Pancreas (tissue), 10 donors: ENCODE data around the gene SAYSD1. TPM values are rescaled to one million over a fixed set of nuclear protein-coding genes. Genes with fewer than 3 reads are reported as not detected.

Source experiments
- ATAC-seq, 4 donors: fragments of 200-7000 bp; cut with Tn5 transposase; one replicate each; pipeline versions ENCODE4 v1.8.0 to v1.9.1; 2020; ENCODE audit warnings: mild to moderate bottlenecking in 4 of 4, moderate library complexity in 4 of 4
- DNase-seq, 6 donors: peaks; one replicate each; pipeline ENCODE4 v3.0.0-alpha.2; 2020
- FAIRE-seq: peaks from 2 replicates; lab custom pipeline; 2012; peaks lifted over from hg19 to GRCh38; lab: Jason Lieb, UNC
- H3K27ac ChIP-seq, 4 donors: fragments of 200-600 bp; sonication (generic); 1 replicate in 3 of 4; 2 replicates in 1 of 4; pipeline versions ENCODE4 v1.5.0 to v1.8.0; 2020
- H3K27me3 ChIP-seq, 4 donors: fragments of 200-600 bp; one replicate each; pipeline ENCODE4 v1.8.0; 2021
- H3K36me3 ChIP-seq, 3 donors: fragments of 200-600 bp; sonication (generic) in 1 of 3; one replicate each; pipeline versions ENCODE4 v1.5.0 to v1.8.0; 2020 to 2021
- H3K4me1 ChIP-seq, 3 donors: fragments of 200-600 bp; one replicate each; pipeline ENCODE4 v1.8.0; 2021
- H3K4me3 ChIP-seq, 4 donors: fragments of 200-600 bp; sonication (generic) in 2 of 4; one replicate each; pipeline versions ENCODE4 v1.5.0 to v1.8.0; 2020 to 2021
- H3K9me3 ChIP-seq, 4 donors: fragments of 200-600 bp; one replicate each; pipeline ENCODE4 v1.8.0; 2021
- WGBS, 2 donors: extraction: QIAGEN DNeasy Blood & Tissue Kit; methylation state at CpG; one replicate each; pipeline ENCODE4 v1.1.7; 2013; 5-methylcytosine and 5-hydroxymethylcytosine counted together
- intact Hi-C, 3 donors: fragments of 100-400 bp; cut with DNase I; formaldehyde crosslinking; loops; one replicate each; pipeline versions ENCODE4 v1.11.1 to v1.14.2; 2022
- polyA plus RNA-seq, 2 donors: library from polyadenylated mRNA; stranded (reverse); fragments of 200-250 nt; gene quantifications; one replicate each; pipeline ENCODE4 v1.2.3, GENCODE V29; 2013
- total RNA-seq, 6 donors: library from RNA; stranded (reverse); fragmentation: NEBNext Ultra II Directional in 4 of 6; extraction: Animal tissue kit (Norgen Biotek cat#: 25700) in 4 of 6; gene quantifications; one replicate each; pipeline versions ENCODE4 v1.2.1 to v1.2.4, GENCODE V29; 2021 to 2023
- TF ChIP-seq, protein P1 (sequence below), 4 donors: fragments of 200-600 bp; sonication (generic) in 3 of 4; IDR thresholded peaks; one replicate each; pipeline versions ENCODE4 v1.5.0 to v1.8.0; 2021; ENCODE audit warnings: antibody characterized with exemption in 4 of 4
- donor health status: healthy with polysubstance abuse.
- donor health status: DM: no; HTN: no; CAD: no; lungs with moderate emphysema.
- donor health status: DM: no; HTN: no; CAD: no.
- donor health status: control.
- donor health status: control.
- donor health status: Bipolar disorder and iron deficiency.
- donor health status: DM: yes; HTN: yes; CAD: no.
- donor health status: DM: no; HTN: no; CAD: no.
- donor health status: DM: no; HTN: no; CAD: no.
- donor health status: DM: yes; HTN: yes; CAD: no.

SAYSD1 gene
- total and polyA plus RNA-seq, 8 donors = 5.8 to 12.4 (median 8.7) TPM

DNA sequence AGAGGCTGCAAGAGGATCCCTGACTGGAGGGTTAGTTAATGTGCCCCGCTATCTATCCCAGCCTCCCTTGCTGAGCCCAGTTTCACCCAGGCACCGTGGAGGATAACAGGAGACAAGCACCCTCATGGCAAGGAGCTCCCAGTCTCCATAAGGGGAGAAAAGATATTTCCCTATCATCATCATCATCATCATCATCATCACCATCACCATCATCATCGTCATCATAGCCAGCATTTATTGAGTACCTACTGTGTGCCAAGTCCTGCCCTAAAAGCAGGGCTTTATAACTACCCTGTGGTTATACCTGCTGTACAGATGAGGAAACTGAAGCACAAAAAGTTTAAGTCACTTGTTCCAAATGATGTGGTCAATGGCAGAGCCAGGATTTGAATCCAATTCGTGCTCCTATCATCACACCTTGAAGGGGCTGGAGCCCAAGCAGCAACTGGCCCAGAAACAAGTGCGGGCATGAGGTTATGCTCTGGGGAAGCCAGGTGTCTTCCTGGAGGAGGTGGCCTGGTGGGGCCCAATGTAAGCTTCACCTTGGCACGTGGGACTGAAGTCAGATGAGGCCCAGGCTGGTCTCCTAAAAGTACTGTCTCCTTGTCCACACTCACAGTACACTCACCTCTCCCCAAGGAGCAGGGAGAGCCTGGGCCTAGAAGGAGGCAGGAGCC is 56.4 kb downstream of the SAYSD1 start:
- no peak overlapping the region for H3K27ac ChIP-seq
- peaks cover 0 to 6% (median under 1%) of the 10 kb centered on the region in 3 donors for H3K4me1 ChIP-seq
- DNase-seq (no peak), ATAC-seq (no peak), FAIRE-seq (no peak)
- H3K36me3 ChIP-seq = no peaks in the 10 kb centered on the region
- no peaks in the 10 kb centered on the region for H3K9me3 ChIP-seq
- intact Hi-C loops = no loop called here
- TF ChIP-seq, protein P1, sequence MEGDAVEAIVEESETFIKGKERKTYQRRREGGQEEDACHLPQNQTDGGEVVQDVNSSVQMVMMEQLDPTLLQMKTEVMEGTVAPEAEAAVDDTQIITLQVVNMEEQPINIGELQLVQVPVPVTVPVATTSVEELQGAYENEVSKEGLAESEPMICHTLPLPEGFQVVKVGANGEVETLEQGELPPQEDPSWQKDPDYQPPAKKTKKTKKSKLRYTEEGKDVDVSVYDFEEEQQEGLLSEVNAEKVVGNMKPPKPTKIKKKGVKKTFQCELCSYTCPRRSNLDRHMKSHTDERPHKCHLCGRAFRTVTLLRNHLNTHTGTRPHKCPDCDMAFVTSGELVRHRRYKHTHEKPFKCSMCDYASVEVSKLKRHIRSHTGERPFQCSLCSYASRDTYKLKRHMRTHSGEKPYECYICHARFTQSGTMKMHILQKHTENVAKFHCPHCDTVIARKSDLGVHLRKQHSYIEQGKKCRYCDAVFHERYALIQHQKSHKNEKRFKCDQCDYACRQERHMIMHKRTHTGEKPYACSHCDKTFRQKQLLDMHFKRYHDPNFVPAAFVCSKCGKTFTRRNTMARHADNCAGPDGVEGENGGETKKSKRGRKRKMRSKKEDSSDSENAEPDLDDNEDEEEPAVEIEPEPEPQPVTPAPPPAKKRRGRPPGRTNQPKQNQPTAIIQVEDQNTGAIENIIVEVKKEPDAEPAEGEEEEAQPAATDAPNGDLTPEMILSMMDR (IDR thresholded peaks at IDR 0.05) = no peak
- 81 to 92% methylated on average over 6 of the region's 6 CpGs for WGBS, 2 donors
- H3K4me3 ChIP-seq = no peak overlapping the region
- no peaks in the 10 kb centered on the region for H3K27me3 ChIP-seq

DNA sequence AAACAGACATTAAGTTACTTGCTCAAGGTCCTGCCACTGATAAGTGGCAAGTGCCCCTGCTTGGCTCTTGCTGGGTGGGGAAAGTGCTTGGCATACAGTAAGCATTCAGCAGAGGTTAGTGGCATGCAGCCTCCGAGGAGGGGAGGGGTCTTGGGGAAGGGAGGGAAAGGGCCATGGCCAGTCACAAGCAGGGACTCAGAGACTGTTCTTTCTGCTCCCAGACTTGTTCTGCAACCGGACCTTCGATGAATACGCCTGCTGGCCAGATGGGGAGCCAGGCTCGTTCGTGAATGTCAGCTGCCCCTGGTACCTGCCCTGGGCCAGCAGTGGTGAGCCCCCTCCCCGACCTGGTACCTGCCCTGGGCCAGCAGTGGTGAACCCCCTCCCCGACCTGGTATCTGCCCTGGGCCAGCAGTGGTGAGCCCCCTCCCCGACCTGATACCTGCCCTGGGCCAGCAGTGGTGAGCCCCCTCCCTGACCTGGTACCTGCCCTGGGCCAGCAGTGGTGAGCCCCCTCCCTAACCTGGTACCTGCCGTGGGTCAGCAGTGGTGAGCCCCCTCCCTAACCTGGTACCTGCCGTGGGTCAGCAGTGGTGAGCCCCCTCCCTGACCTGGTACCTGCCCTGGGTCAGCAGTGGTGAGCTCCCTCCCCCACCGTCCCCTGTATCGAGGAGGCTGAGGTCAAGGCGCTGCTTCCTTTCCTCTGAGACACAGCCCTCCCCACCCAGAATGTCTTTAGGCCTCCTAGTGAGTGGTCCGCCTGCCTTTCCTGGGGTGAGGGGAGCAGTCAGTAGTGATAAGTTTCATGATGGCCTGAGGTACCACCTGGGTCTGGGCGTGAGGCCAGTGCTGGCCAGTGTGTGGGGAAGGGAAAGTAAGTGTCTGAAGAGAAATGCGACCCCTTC is 57.5 kb downstream of the SAYSD1 start:
- FAIRE-seq = no peak
- 79 to 82% methylated on average over 17 of the region's 17 CpGs for WGBS, 2 donors
- Histone ChIP-seq H3K9me3 (no peaks in the 10 kb centered on the region), H3K27me3 (no peaks in the 10 kb centered on the region), H3K4me1 (peaks cover 0 to 6% (median 5%) of the 10 kb centered on the region in 3 donors), H3K4me3 (no peak overlapping the region), H3K27ac (no peak overlapping the region), H3K36me3 (no peaks in the 10 kb centered on the region)
- intact Hi-C loops = no loop called here
- no peak for ATAC-seq
- TF ChIP-seq, protein P1 (IDR thresholded peaks at IDR 0.05) = no peak
- no peak for DNase-seq

DNA sequence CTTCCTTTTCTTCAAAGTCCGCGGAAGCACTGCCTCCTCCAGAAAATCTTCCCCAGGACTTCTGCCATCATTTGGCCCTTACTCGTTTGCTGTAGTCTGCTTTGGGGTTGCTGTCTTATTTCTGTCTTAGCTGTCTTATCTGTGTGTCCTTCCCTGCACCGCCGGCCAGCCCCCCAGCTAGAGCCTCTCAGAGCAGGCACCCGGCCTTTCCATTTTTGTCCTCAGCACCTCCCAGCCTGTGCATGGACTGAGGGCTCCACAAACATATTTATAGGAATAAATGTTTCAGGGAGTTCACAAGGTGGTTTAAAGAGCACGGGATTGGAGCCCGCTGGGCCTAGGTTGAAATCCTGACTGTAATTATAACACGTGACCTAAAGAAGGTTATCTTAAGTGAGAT is 58.3 kb downstream of the SAYSD1 start:
- no peaks in the 10 kb centered on the region for H3K36me3 ChIP-seq
- H3K27me3 ChIP-seq = no peaks in the 10 kb centered on the region
- no peaks in the 10 kb centered on the region for H3K9me3 ChIP-seq
- TF ChIP-seq, protein P1 (IDR thresholded peaks at IDR 0.05) = no peak
- ATAC-seq (no peak), DNase-seq (no peak), FAIRE-seq (no peak)
- WGBS, 2 donors = 88 to 93% methylated on average over 9 of the region's 9 CpGs
- intact Hi-C loops = no loop called here
- H3K27ac ChIP-seq = no peak overlapping the region
- peaks cover 0 to 6% (median 5%) of the 10 kb centered on the region in 3 donors for H3K4me1 ChIP-seq
- H3K4me3 ChIP-seq = no peak overlapping the region

DNA sequence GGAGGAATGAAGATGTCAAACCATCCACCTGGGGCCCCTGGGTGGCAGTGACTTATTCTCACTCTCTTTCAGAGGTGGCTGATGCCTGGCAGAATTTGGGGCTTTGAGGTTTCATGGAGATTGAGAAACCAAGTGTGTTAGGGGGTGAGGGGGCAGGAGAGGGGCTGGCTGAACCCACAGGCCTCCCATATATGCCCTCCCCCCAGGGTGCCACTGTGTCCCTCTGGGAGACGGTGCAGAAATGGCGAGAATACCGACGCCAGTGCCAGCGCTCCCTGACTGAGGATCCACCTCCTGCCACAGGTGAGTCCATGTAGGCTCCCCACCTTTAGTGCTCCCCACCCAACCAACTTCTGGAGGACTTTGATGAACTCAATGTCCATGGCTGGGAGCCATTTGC is 58.8 kb downstream of the SAYSD1 start:
- TF ChIP-seq, protein P1 (IDR thresholded peaks at IDR 0.05) = no peak
- ATAC-seq (no peak), DNase-seq (no peak), FAIRE-seq (no peak)
- intact Hi-C loops = no loop called here
- Histone ChIP-seq H3K36me3 (no peaks in the 10 kb centered on the region), H3K27me3 (no peaks in the 10 kb centered on the region), H3K4me1 (peaks cover 0 to 6% (median 6%) of the 10 kb centered on the region in 3 donors), H3K9me3 (no peaks in the 10 kb centered on the region), H3K27ac (no peak overlapping the region), H3K4me3 (no peak overlapping the region)
- 98% methylated on average over 5 of the region's 5 CpGs for WGBS, 2 donors
